HCT116 (cell line): Measurements from ENCODE around the gene MYRFL. TPM values are rescaled to one million over a fixed set of nuclear protein-coding genes. Genes with fewer than 3 reads are reported as not detected.

ENCODE experiments used
- ATAC-seq: fragments of 200-7000 bp; cut with Tn5 transposase; 2 replicates; pipeline ENCODE4 v1.9.1; 2020; ENCODE audit warnings: mild to moderate bottlenecking, moderate library complexity
- BruUV-seq: library from RNA; stranded (reverse); fragments of 400-500 nt; replicated peaks from 2 replicates; lab custom pipeline; 2021; lab: Mats Ljungman, UMichigan
- CTCF ChIA-PET: fragments of 300-600 bp; sonication (Branson Sonifier 250); formaldehyde crosslinking; loops from one replicate; lab custom pipeline; 2021; ENCODE audit warnings: antibody characterized with exemption; lab: Charles Lee
- POLR2A ChIA-PET: fragments of 300-600, 350-600 bp; sonication (Branson Sonifier 250); formaldehyde crosslinking; loops from one replicate; lab custom pipeline; 2021; ENCODE audit warnings: antibody characterized with exemption; lab: Charles Lee
- RAD21 ChIA-PET, 2 experiments: fragments of 300-600 bp; sonication (Branson Sonifier 250); formaldehyde crosslinking; loops; one replicate each; lab custom pipeline; 2023; ENCODE audit warnings: low total read pairs in 2 of 2; ENCODE audit not compliant: uncharacterized antibody in 2 of 2, unreplicated experiment in 2 of 2, low non-redundant PET in 1 of 2; lab: Charles Lee
- DNase-seq: peaks from one replicate; pipeline ENCODE4 v3.0.0-alpha.2; 2010; ENCODE audit warnings: low read depth, low spot score
- H2AFZ ChIP-seq: fragments of 200-600 bp; shearing (Covaris generic), sonication (generic); 2 replicates; pipeline ENCODE4 v1.6.1; 2017; ENCODE audit warnings: low read depth, mixed run types, mixed read lengths, antibody characterized with exemption, low read length; ENCODE audit not compliant: poor library complexity, severe bottlenecking
- H3K27ac ChIP-seq: 2 replicates; pipeline ENCODE4 v1.5.1; 2012; ENCODE audit warnings: low read depth, low read length
- H3K27me3 ChIP-seq: fragments of 200-600 bp; sonication (generic); 2 replicates; pipeline ENCODE4 v1.6.1; 2016; ENCODE audit warnings: mixed run types, low read length, mixed read lengths; ENCODE audit not compliant: insufficient read depth
- H3K36me3 ChIP-seq, 2 experiments: fragments of 200-500 bp in 1 of 2; fragments of 200-600 bp in 1 of 2; sonication (Bioruptor generic) in 1 of 2; sonication (generic) in 1 of 2; 2 replicates each; pipeline versions ENCODE4 v1.5.1 to v1.6.1; 2014 to 2016; ENCODE audit warnings: low read length in 2 of 2, inconsistent platforms in 1 of 2, mixed read lengths in 1 of 2, mixed run types in 1 of 2; ENCODE audit not compliant: insufficient read depth in 2 of 2, control insufficient read depth in 1 of 2
- H3K4me1 ChIP-seq, 2 experiments: fragments of 200-600 bp in 1 of 2; sonication (generic) in 1 of 2; 2 replicates each; pipeline versions ENCODE4 v1.5.1 to v1.6.1; 2012 to 2017; ENCODE audit warnings: low read length in 2 of 2, inconsistent platforms in 1 of 2, mild to moderate bottlenecking in 1 of 2, mixed read lengths in 1 of 2, mixed run types in 1 of 2, moderate library complexity in 1 of 2; ENCODE audit not compliant: insufficient read depth in 2 of 2, control insufficient read depth in 1 of 2
- H3K4me2 ChIP-seq: fragments of 200-600 bp; sonication (generic); 2 replicates; pipeline ENCODE4 v1.6.1; 2017; ENCODE audit warnings: mixed run types, low read length, mixed read lengths
- H3K4me3 ChIP-seq, 2 experiments: fragments of 200-600 bp in 1 of 2; sonication (generic) in 1 of 2; replicated peaks in 1 of 2; 2 replicates each; pipeline ENCODE4 v1.5.1; 2011 to 2016; ENCODE audit warnings: low read length in 2 of 2, control low read depth in 1 of 2, low read depth in 1 of 2, mild to moderate bottlenecking in 1 of 2, mixed read lengths in 1 of 2, mixed run types in 1 of 2
- H3K79me2 ChIP-seq: fragments of 200-600 bp; sonication (generic); 2 replicates; pipeline ENCODE4 v1.6.1; 2017; ENCODE audit warnings: mild to moderate bottlenecking, mixed run types, low read length, moderate library complexity, mixed read lengths; ENCODE audit not compliant: insufficient read depth
- H3K9ac ChIP-seq: fragments of 200-600 bp; sonication (generic); 2 replicates; pipeline ENCODE4 v1.6.1; 2016; ENCODE audit warnings: low read length, mixed read lengths
- H3K9me2 ChIP-seq: fragments of 200-600 bp; sonication (generic), shearing (Covaris generic); 2 replicates; pipeline ENCODE4 v1.6.1; 2017; ENCODE audit warnings: mixed run types, mild to moderate bottlenecking, moderate library complexity; ENCODE audit not compliant: insufficient read depth
- H3K9me3 ChIP-seq, 2 experiments: fragments of 200-500 bp in 1 of 2; fragments of 200-600 bp in 1 of 2; sonication (Bioruptor generic) in 1 of 2; sonication (generic) in 1 of 2; 2 replicates each; pipeline ENCODE4 v1.6.1; 2014 to 2017; ENCODE audit warnings: low read length in 2 of 2, mixed read lengths in 2 of 2, inconsistent platforms in 1 of 2, low read depth in 1 of 2, mild to moderate bottlenecking in 1 of 2, mixed run types in 1 of 2, moderate library complexity in 1 of 2; ENCODE audit not compliant: control insufficient read depth in 1 of 2, insufficient read depth in 1 of 2
- H4K20me1 ChIP-seq: fragments of 200-600 bp; sonication (generic), shearing (Covaris generic); 2 replicates; pipeline ENCODE4 v1.6.1; 2017; ENCODE audit warnings: mixed run types, mild to moderate bottlenecking, moderate library complexity; ENCODE audit not compliant: insufficient read depth
- ATF3 ChIP-seq: IDR thresholded peaks from 2 replicates; pipeline ENCODE4 v1.6.1; 2012
- CBX3 ChIP-seq: IDR thresholded peaks from 2 replicates; pipeline ENCODE4 v1.6.1; 2012; ENCODE audit warnings: low read depth
- CEBPB ChIP-seq: IDR thresholded peaks from 2 replicates; pipeline ENCODE4 v1.6.1; 2012; ENCODE audit warnings: low read depth
- CTCF ChIP-seq, 3 experiments: fragments of 200-600 bp in 1 of 3; sonication (generic) in 1 of 3; IDR thresholded peaks in 2 of 3; conservative IDR thresholded peaks in 1 of 3; 2 replicates each; pipeline ENCODE4 v1.5.1; 2012 to 2017; ENCODE audit warnings: low read depth in 2 of 3, low read length in 2 of 3, antibody characterized with exemption in 1 of 3, borderline replicate concordance in 1 of 3, control low read depth in 1 of 3, mild to moderate bottlenecking in 1 of 3, mixed read lengths in 1 of 3, mixed run types in 1 of 3, moderate library complexity in 1 of 3; ENCODE audit not compliant: insufficient read depth in 1 of 3
- ELF1 ChIP-seq: IDR thresholded peaks from 2 replicates; pipeline ENCODE4 v1.6.1; 2012; ENCODE audit warnings: low read depth, borderline replicate concordance
- EZH2 ChIP-seq: fragments of 200-600 bp; sonication (generic); IDR thresholded peaks from 2 replicates; pipeline ENCODE4 v1.6.1; 2017; ENCODE audit warnings: antibody characterized with exemption, mixed run types
- FOSL1 ChIP-seq: IDR thresholded peaks from 2 replicates; pipeline ENCODE4 v1.6.1; 2012; ENCODE audit warnings: low read depth
- POLR2A ChIP-seq: IDR thresholded peaks from 2 replicates; pipeline ENCODE4 v1.7.0; 2011; ENCODE audit warnings: borderline replicate concordance; ENCODE audit not compliant: insufficient read depth, insufficient read length; ENCODE audit errors: extremely low read depth
- POLR2AphosphoS5 ChIP-seq: IDR thresholded peaks from 2 replicates; pipeline ENCODE4 v1.6.1; 2011; ENCODE audit warnings: mild to moderate bottlenecking, low read depth, low read length, moderate library complexity
- RAD21 ChIP-seq: IDR thresholded peaks from 2 replicates; pipeline ENCODE4 v1.6.1; 2012; ENCODE audit warnings: low read depth, mild to moderate bottlenecking
- SIN3A ChIP-seq: IDR thresholded peaks from 2 replicates; pipeline ENCODE4 v1.6.1; 2012; ENCODE audit warnings: low read depth
- SRF ChIP-seq: IDR thresholded peaks from 2 replicates; pipeline ENCODE4 v1.6.1; 2012; ENCODE audit warnings: low read depth
- TCF7L2 ChIP-seq: IDR thresholded peaks from 2 replicates; pipeline ENCODE4 v1.7.0; 2011; ENCODE audit warnings: borderline replicate concordance, inconsistent platforms; ENCODE audit not compliant: insufficient read depth, insufficient read length; ENCODE audit errors: extremely low read depth
- YY1 ChIP-seq: IDR thresholded peaks from 2 replicates; pipeline ENCODE4 v1.6.1; 2011; ENCODE audit warnings: low read length, low read depth, moderate library complexity, mild to moderate bottlenecking; ENCODE audit not compliant: insufficient replicate concordance; ENCODE audit errors: extremely low read depth
- ZNF274 ChIP-seq: fragments of 200-500 bp; sonication (Bioruptor generic); IDR thresholded peaks from 2 replicates; pipeline ENCODE4 v1.6.1; 2014; ENCODE audit warnings: mild to moderate bottlenecking, low read depth, low read length, inconsistent platforms
- intact Hi-C: fragments of 100-400 bp; cut with micrococcal nuclease; formaldehyde crosslinking; loops from 2 replicates; pipeline ENCODE4 v1.10.0; 2022
- total RNA-seq: library from RNA; stranded (reverse); gene quantifications from one replicate; pipeline ENCODE4 v1.2.1, GENCODE V29; 2021; ENCODE audit not compliant: unreplicated experiment

The MYRFL gene
- total RNA-seq, 1 experiment from 2014 or later: 0.30 TPM

DNA sequence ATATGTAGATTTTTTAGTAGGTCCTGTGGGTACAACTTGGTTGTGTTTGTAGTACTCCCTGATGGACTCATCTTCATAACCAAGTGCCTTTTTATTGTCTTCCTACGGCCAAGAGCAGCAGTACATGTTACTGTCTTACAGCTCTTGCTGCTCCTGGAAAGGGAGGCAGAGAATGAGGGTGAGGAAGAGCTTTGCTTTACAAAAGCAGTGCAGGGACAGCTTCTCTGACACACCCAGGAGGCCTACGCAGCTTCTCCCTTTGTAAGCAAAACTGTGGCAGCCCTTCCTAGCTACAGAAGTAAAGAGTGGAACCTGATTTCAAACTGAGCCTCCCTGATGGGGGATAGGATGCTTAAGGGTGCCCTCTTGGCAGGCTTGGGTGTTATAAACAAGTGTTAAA, 18.6 kb downstream of the MYRFL start:
- DNase-seq: no peak
- no peaks in the 10 kb centered on the region for H3K27me3 ChIP-seq
- no peak for ATAC-seq
- intact Hi-C loops: no loop called here
- RAD21 ChIA-PET: no interaction called here
- no TSS peak for BruUV-seq
- no peak overlapping the region for H3K27ac ChIP-seq
- no peak overlapping the region for H3K9ac ChIP-seq
- TF ChIP-seq YY1 (no peak), CTCF (IDR thresholded peaks at IDR 0.05 in 2 of 3, conservative IDR thresholded peaks at IDR 0.05 in 1 of 3; ENCODE audit: borderline replicate concordance in 1 of 3, insufficient read depth in 1 of 3, low read depth in 2 of 3, low read length in 2 of 3) (no peak), SRF (no peak), EZH2 (no peak), RAD21 (no peak), POLR2AphosphoS5 (no peak), POLR2A (no peak), FOSL1 (no peak)
- no peaks in the 10 kb centered on the region for H3K79me2 ChIP-seq
- H3K4me1 ChIP-seq: no peaks in the 10 kb centered on the region
- no peak overlapping the region for H3K4me3 ChIP-seq
- no peaks in the 10 kb centered on the region for H3K9me2 ChIP-seq
- no peaks in the 10 kb centered on the region for H3K9me3 ChIP-seq
- H4K20me1 ChIP-seq: no peaks in the 10 kb centered on the region
- no peaks in the 10 kb centered on the region for H3K36me3 ChIP-seq
- POLR2A ChIA-PET: no interaction called here
- CTCF ChIA-PET: no interaction called here
- no peak overlapping the region for H2AFZ ChIP-seq
- H3K4me2 ChIP-seq: no peak overlapping the region

- Histone ChIP-seq H3K9ac (no peak overlapping the region), H3K27me3 (no peaks in the 10 kb centered on the region), H3K36me3 (no peaks in the 10 kb centered on the region), H3K4me3 (no peak overlapping the region), H3K9me2 (no peaks in the 10 kb centered on the region), H3K4me2 (no peak overlapping the region), H3K27ac (no peak overlapping the region), H3K79me2 (no peaks in the 10 kb centered on the region), H2AFZ (no peak overlapping the region), H3K9me3 (no peaks in the 10 kb centered on the region), H3K4me1 (no peaks in the 10 kb centered on the region), H4K20me1 (no peaks in the 10 kb centered on the region)
- ATAC-seq (no peak), DNase-seq (no peak)
- no TSS peak for BruUV-seq
- ChIA-PET POLR2A (no interaction called here), CTCF (no interaction called here), RAD21 (no interaction called here)
- TF ChIP-seq EZH2 (no peak), ATF3 (no peak), TCF7L2 (no peak), ZNF274 (no peak), CEBPB (no peak), ELF1 (no peak), YY1 (no peak), CBX3 (no peak), SIN3A (no peak)
- intact Hi-C loops: no loop called here
These were observed 19.4 kb downstream of the MYRFL start for GRCh38 chr12:69844416-69844815.
